WTC11 (cell line): ENCODE results near the gene RGS11. TPM values are rescaled to one million over a fixed set of nuclear protein-coding genes. Genes with fewer than 3 reads are reported as not detected.

Source experiments
- ATAC-seq: fragments of 200-7000 bp; cut with Tn5 transposase; 2 replicates; pipeline ENCODE4 v1.10.0; 2021; ENCODE audit warnings: mild to moderate bottlenecking, moderate library complexity
- CTCF ChIA-PET: fragments of 300-600 bp; sonication (Branson Sonifier 250); formaldehyde crosslinking; loops from one replicate; lab custom pipeline; 2021; ENCODE audit warnings: antibody characterized with exemption; lab: Charles Lee
- POLR2A ChIA-PET: fragments of 350-600 bp; sonication (Branson Sonifier 250); formaldehyde crosslinking; loops from one replicate; lab custom pipeline; 2021; ENCODE audit warnings: antibody characterized with exemption; lab: Charles Lee
- DNase-seq: peaks from one replicate; pipeline ENCODE4 v3.0.0; 2021; ENCODE audit warnings: low spot score
- H3K27ac Mint-ChIP-seq: 2 replicates; pipeline ENCODE4 v1.8.0; 2021; ENCODE audit warnings: mixed read lengths
- H3K27me3 Mint-ChIP-seq: 2 replicates; pipeline ENCODE4 v1.8.0; 2021; ENCODE audit warnings: low read depth, mild to moderate bottlenecking, moderate library complexity, mixed read lengths
- H3K36me3 Mint-ChIP-seq: 2 replicates; pipeline ENCODE4 v1.8.0; 2021; ENCODE audit warnings: mixed read lengths
- H3K4me1 Mint-ChIP-seq: 2 replicates; pipeline ENCODE4 v1.8.0; 2022; ENCODE audit warnings: mixed read lengths
- H3K4me3 Mint-ChIP-seq: 2 replicates; pipeline ENCODE4 v1.8.0; 2021; ENCODE audit warnings: mild to moderate bottlenecking, moderate library complexity, mixed read lengths
- H3K9me3 Mint-ChIP-seq: 2 replicates; pipeline ENCODE4 v1.8.0; 2021; ENCODE audit warnings: mixed read lengths
- ATF3 ChIP-seq: sonication (generic); formaldehyde crosslinking; conservative IDR thresholded peaks from 2 replicates; pipeline ENCODE4 v1.8.1; 2022; ENCODE audit warnings: mild to moderate bottlenecking, missing genetic modification reagents
- CTCF ChIP-seq: fragments of 200-600 bp; IDR thresholded peaks from 2 replicates; pipeline ENCODE4 v1.8.0; 2022; ENCODE audit warnings: antibody characterized with exemption
- ELF4 ChIP-seq: sonication (generic); formaldehyde crosslinking; IDR thresholded peaks from 2 replicates; pipeline ENCODE4 v1.8.1; 2022; ENCODE audit warnings: low read depth, mild to moderate bottlenecking, moderate library complexity, missing genetic modification reagents
- ERG ChIP-seq: fragments of 250-450 bp; sonication (Bioruptor Pico); IDR thresholded peaks from 2 replicates; pipeline ENCODE4 v1.8.0; 2021; ENCODE audit warnings: mild to moderate bottlenecking
- FOXJ3 ChIP-seq: sonication (generic); formaldehyde crosslinking; IDR thresholded peaks from 2 replicates; pipeline ENCODE4 v1.9.0; 2021; ENCODE audit warnings: missing genetic modification reagents, mild to moderate bottlenecking, borderline replicate concordance
- IRF2 ChIP-seq: sonication (generic); formaldehyde crosslinking; IDR thresholded peaks from 2 replicates; pipeline ENCODE4 v1.8.0; 2022; ENCODE audit warnings: low read depth, missing genetic modification reagents, borderline replicate concordance
- MAX ChIP-seq: sonication (generic); formaldehyde crosslinking; IDR thresholded peaks from 2 replicates; pipeline ENCODE4 v1.8.0; 2022; ENCODE audit warnings: mild to moderate bottlenecking, missing genetic modification reagents
- NFYB ChIP-seq: sonication (generic); formaldehyde crosslinking; conservative IDR thresholded peaks from 2 replicates; pipeline ENCODE4 v1.8.0; 2022; ENCODE audit warnings: low read depth, missing genetic modification reagents
- NR2C2 ChIP-seq: sonication (generic); formaldehyde crosslinking; IDR thresholded peaks from 2 replicates; pipeline ENCODE4 v1.8.0; 2022; ENCODE audit warnings: mild to moderate bottlenecking, missing genetic modification reagents
- OVOL2 ChIP-seq: fragments of 250-450 bp; sonication (Bioruptor Pico); IDR thresholded peaks from 2 replicates; pipeline ENCODE4 v1.9.0; 2021; ENCODE audit warnings: mild to moderate bottlenecking, borderline replicate concordance
- PREB ChIP-seq: sonication (generic); formaldehyde crosslinking; IDR thresholded peaks from 2 replicates; pipeline ENCODE4 v1.8.1; 2022; ENCODE audit warnings: mild to moderate bottlenecking, missing genetic modification reagents, moderate library complexity, borderline replicate concordance
- PRRX2 ChIP-seq: fragments of 250-450 bp; sonication (Bioruptor Pico); IDR thresholded peaks from 2 replicates; pipeline ENCODE4 v1.8.0; 2021; ENCODE audit warnings: mild to moderate bottlenecking
- SOX15 ChIP-seq: fragments of 250-450 bp; sonication (Bioruptor Pico); IDR thresholded peaks from 2 replicates; pipeline ENCODE4 v1.9.0; 2021; ENCODE audit warnings: mild to moderate bottlenecking
- STAT6 ChIP-seq: sonication (generic); formaldehyde crosslinking; conservative IDR thresholded peaks from 2 replicates; pipeline ENCODE4 v1.8.1; 2023; ENCODE audit warnings: mild to moderate bottlenecking, low read depth, missing genetic modification reagents, moderate library complexity
- ZMAT4 ChIP-seq: fragments of 250-450 bp; sonication (Bioruptor Pico); IDR thresholded peaks from 2 replicates; pipeline ENCODE4 v1.9.0; 2021; ENCODE audit warnings: mild to moderate bottlenecking
- ZNF219 ChIP-seq: sonication (generic); formaldehyde crosslinking; IDR thresholded peaks from 2 replicates; pipeline ENCODE4 v1.8.0; 2023; ENCODE audit warnings: missing genetic modification reagents, mild to moderate bottlenecking, borderline replicate concordance
- ZNF317 ChIP-seq: sonication (generic); formaldehyde crosslinking; IDR thresholded peaks from 2 replicates; pipeline ENCODE4 v1.8.1; 2023; ENCODE audit warnings: low read depth, mild to moderate bottlenecking, moderate library complexity, missing genetic modification reagents, borderline replicate concordance
- ZNF532 ChIP-seq: fragments of 250-450 bp; sonication (Bioruptor Pico); IDR thresholded peaks from 2 replicates; pipeline ENCODE4 v1.9.0; 2021; ENCODE audit warnings: mild to moderate bottlenecking, borderline replicate concordance
- total RNA-seq: library from RNA; stranded (reverse); gene quantifications from 3 replicates; pipeline ENCODE4 v1.2.3, GENCODE V29; 2021

The RGS11 gene
- total RNA-seq, 1 experiment from 2014 or later = 1.8 TPM

GRCh38 chr16:316741-317464, 41.2 kb upstream of the RGS11 start (continued):
- no peak for TF ChIP-seq IRF2 (CRISPR knock-in tag)
- no peak for TF ChIP-seq ZNF317 (CRISPR knock-in tag)
- no peak for TF ChIP-seq NR2C2 (CRISPR knock-in tag)
- TF ChIP-seq FOXJ3 (CRISPR knock-in tag) = no peak
- no peak for TF ChIP-seq ATF3 (CRISPR knock-in tag)
- TF ChIP-seq, all 79 proteins: peak for 0

GRCh38 chr16:314795-315299, 39.1 kb upstream of the RGS11 start:
- CTCF ChIA-PET = no interaction called here
- Mint-ChIP-seq H3K27me3 (no peaks in the 10 kb centered on the region), H3K4me3 (no peak overlapping the region), H3K36me3 (peaks cover 18% of the 10 kb centered on the region), H3K27ac (0 out of 2 replicates have a peak overlapping the region, but pooled peaks have one; percentile 55), H3K4me1 (peaks cover 15% of the 10 kb centered on the region), H3K9me3 (no peaks in the 10 kb centered on the region)
- DNase-seq = no peak
- POLR2A ChIA-PET = no interaction called here
- TF ChIP-seq STAT6 (CRISPR knock-in tag) = no peak
- TF ChIP-seq ZMAT4 (CRISPR knock-in tag) = no peak
- no peak for TF ChIP-seq ATF3 (CRISPR knock-in tag)
- no peak for TF ChIP-seq NFYB (CRISPR knock-in tag)
- no peak for TF ChIP-seq ZNF219 (CRISPR knock-in tag)
- no peak for TF ChIP-seq CTCF
- no peak for TF ChIP-seq PREB (CRISPR knock-in tag)
- no peak for TF ChIP-seq SOX15 (CRISPR knock-in tag)
- TF ChIP-seq ZNF532 (CRISPR knock-in tag) = no peak
- no peak for TF ChIP-seq ELF4
- TF ChIP-seq ERG = no peak
- no peak for TF ChIP-seq MAX
- no peak for TF ChIP-seq PRRX2
- TF ChIP-seq OVOL2 (CRISPR knock-in tag) = no peak
- TF ChIP-seq ZNF317 (CRISPR knock-in tag) = no peak
- no peak for ATAC-seq
